HepG2 (cell line): Measurements from ENCODE around the gene HOTAIR. TPM values are rescaled to one million over a fixed set of nuclear protein-coding genes. Genes with fewer than 3 reads are reported as not detected.

Experiments
- CCDC6 ChIP-seq: sonication (generic); formaldehyde crosslinking; IDR thresholded peaks from 2 replicates; pipeline ENCODE4 v1.8.1; 2022; ENCODE audit warnings: mild to moderate bottlenecking, missing genetic modification reagents, moderate library complexity
- DR1 ChIP-seq: sonication (generic); formaldehyde crosslinking; IDR thresholded peaks from 2 replicates; pipeline ENCODE4 v1.8.0; 2021; ENCODE audit warnings: mild to moderate bottlenecking, missing genetic modification reagents, inconsistent platforms
- HCFC1 ChIP-seq: fragments of 150-350 bp; IDR thresholded peaks from 2 replicates; pipeline ENCODE4 v1.6.1; 2014; ENCODE audit warnings: low read depth, low read length
- HMGXB4 ChIP-seq, 2 experiments: sonication (generic) in 1 of 2; formaldehyde crosslinking in 1 of 2; IDR thresholded peaks; 2 replicates each; pipeline versions ENCODE4 v1.4.0 to v1.6.1; 2018 to 2020; ENCODE audit warnings: missing genetic modification reagents in 2 of 2, borderline replicate concordance in 1 of 2, low read depth in 1 of 2, mild to moderate bottlenecking in 1 of 2, missing biosample characterization in 1 of 2
- LRRFIP1 ChIP-seq: sonication (generic); formaldehyde crosslinking; conservative IDR thresholded peaks from 2 replicates; pipeline ENCODE4 v1.4.0; 2020; ENCODE audit warnings: missing genetic modification reagents
- NAIF1 ChIP-seq: sonication (generic); formaldehyde crosslinking; IDR thresholded peaks from 2 replicates; pipeline ENCODE4 v1.5.0; 2020; ENCODE audit warnings: mild to moderate bottlenecking, missing genetic modification reagents, borderline replicate concordance
- NFIC ChIP-seq: IDR thresholded peaks from 2 replicates; pipeline ENCODE4 v1.6.1; 2012; ENCODE audit warnings: mild to moderate bottlenecking, low read length, inconsistent platforms
- POLR2G ChIP-seq: fragments of 200-400 bp; formaldehyde crosslinking; IDR thresholded peaks from 2 replicates; pipeline ENCODE4 v1.6.1; 2018; ENCODE audit warnings: mild to moderate bottlenecking, low read depth, low read length, moderate library complexity
- SIX4 ChIP-seq: sonication (generic); formaldehyde crosslinking; IDR thresholded peaks from 2 replicates; pipeline ENCODE4 v1.4.0; 2020; ENCODE audit warnings: missing genetic modification reagents
- SUZ12 ChIP-seq: fragments of 150-350 bp; IDR thresholded peaks from 2 replicates; pipeline ENCODE4 v1.6.1; 2014; ENCODE audit warnings: low read depth, low read length
- ZHX2 ChIP-seq, 2 experiments: sonication (generic) in 1 of 2; formaldehyde crosslinking in 1 of 2; IDR thresholded peaks; 2 replicates each; pipeline versions ENCODE4 v1.6.1 to v1.9.0; 2014 to 2022; ENCODE audit warnings: antibody characterized with exemption in 1 of 2, borderline replicate concordance in 1 of 2, inconsistent platforms in 1 of 2, low read depth in 1 of 2, missing genetic modification reagents in 1 of 2
- ZMYM3 ChIP-seq: sonication (generic); formaldehyde crosslinking; IDR thresholded peaks from 2 replicates; pipeline ENCODE4 v1.5.1; 2020; ENCODE audit warnings: mild to moderate bottlenecking, missing genetic modification reagents
- ZNF280B ChIP-seq: sonication (generic); formaldehyde crosslinking; IDR thresholded peaks from 2 replicates; pipeline ENCODE4 v1.5.0; 2020; ENCODE audit warnings: missing genetic modification reagents, mild to moderate bottlenecking, borderline replicate concordance
- ZNF672 ChIP-seq: sonication (generic); formaldehyde crosslinking; IDR thresholded peaks from 2 replicates; pipeline ENCODE4 v1.8.1; 2022; ENCODE audit warnings: missing genetic modification reagents
- polyA plus RNA-seq, 8 experiments: library from polyadenylated mRNA; depleted of rRNA in 3 of 8; stranded (reverse) in 7 of 8; unstranded in 1 of 8; fragments of >200 nt; fragmentation: Illumina TruSeq in 4 of 8; extraction: Trizol in 4 of 8; gene quantifications; 2 replicates each; pipeline versions ENCODE4 v1.2.1 to v1.2.3, GENCODE V29; 2011 to 2016; ENCODE audit warnings: low read depth in 4 of 8, missing spikeins in 1 of 8, mixed read lengths in 1 of 8; ENCODE audit not compliant: insufficient read depth in 1 of 8
- total RNA-seq, 5 experiments: library from RNA; depleted of rRNA; stranded (reverse); fragments of >200 nt; fragmentation: Illumina TruSeq; extraction: Trizol; gene quantifications; 2 replicates each; pipeline ENCODE4 v1.2.3, GENCODE V29; 2016; ENCODE audit warnings: low read depth in 1 of 5
- TF ChIP-seq, protein P1 (sequence below): fragments of 450-650 bp; IDR thresholded peaks from 2 replicates; pipeline ENCODE4 v1.6.1; 2016

Gene HOTAIR
- total and polyA plus RNA-seq, 2 of the 13 experiments (the other 11 are each of a cell fraction or from before 2014, with no cell fraction given), result not detected

DNA sequence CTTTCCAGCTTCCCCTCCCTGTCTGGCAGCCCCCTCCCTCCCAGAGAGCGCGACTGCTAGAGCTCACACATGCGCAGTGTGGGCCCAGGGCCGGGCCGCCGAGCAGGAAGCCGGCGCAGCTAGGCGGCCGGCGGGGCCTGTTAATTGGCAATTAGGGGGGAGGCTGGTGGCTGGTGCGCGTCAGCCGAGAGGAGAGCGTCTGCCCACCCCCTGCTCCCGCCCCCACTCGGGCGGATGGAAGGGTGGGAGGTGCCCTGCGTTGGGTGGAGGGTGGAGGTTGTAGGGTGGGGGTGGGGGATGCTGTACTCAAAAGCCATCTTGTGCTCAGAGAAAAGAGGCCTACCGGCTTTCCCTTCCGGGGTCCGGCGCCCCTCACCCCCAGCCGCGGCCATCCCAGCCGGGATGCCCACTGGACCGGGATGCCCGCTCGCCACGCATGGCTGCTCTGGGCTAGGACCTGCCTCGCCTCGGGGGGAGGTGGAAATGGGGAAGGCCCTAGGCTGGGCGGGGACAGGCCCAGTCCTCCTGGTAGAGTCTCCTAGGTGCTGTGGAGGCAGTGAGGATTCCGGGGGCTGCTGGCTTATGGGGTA, 43.2 kb upstream of the HOTAIR start (continued):
- TF ChIP-seq ZHX2 (IDR thresholded peaks at IDR 0.05; ENCODE audit: low read depth), result no peak
- no peak for TF ChIP-seq ZHX2 (CRISPR knock-in tag; IDR thresholded peaks at IDR 0.05; ENCODE audit: borderline replicate concordance)
- TF ChIP-seq ZNF280B, result 0 out of 2 replicates have a peak, but pooled peaks have one; percentile 47
- TF ChIP-seq SUZ12, result no peak
- TF ChIP-seq SIX4 (CRISPR knock-in tag), result no peak
- no peak for TF ChIP-seq NAIF1
- TF ChIP-seq POLR2G, result peak; percentile 53; the same call in 1 of the 2 replicates
- TF ChIP-seq, protein P1, sequence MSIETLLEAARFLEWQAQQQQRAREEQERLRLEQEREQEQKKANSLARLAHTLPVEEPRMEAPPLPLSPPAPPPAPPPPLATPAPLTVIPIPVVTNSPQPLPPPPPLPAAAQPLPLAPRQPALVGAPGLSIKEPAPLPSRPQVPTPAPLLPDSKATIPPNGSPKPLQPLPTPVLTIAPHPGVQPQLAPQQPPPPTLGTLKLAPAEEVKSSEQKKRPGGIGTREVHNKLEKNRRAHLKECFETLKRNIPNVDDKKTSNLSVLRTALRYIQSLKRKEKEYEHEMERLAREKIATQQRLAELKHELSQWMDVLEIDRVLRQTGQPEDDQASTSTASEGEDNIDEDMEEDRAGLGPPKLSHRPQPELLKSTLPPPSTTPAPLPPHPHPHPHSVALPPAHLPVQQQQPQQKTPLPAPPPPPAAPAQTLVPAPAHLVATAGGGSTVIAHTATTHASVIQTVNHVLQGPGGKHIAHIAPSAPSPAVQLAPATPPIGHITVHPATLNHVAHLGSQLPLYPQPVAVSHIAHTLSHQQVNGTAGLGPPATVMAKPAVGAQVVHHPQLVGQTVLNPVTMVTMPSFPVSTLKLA, result no peak
- no peak for TF ChIP-seq HCFC1
- TF ChIP-seq LRRFIP1 (CRISPR knock-in tag), result no peak
- TF ChIP-seq HMGXB4 (CRISPR knock-in tag; IDR thresholded peaks at IDR 0.05; ENCODE audit: borderline replicate concordance in 1 of 2, low read depth in 1 of 2), result peak in 1 of 2 experiments; percentile 48; a peak in 1 of 4 replicates
- no peak for TF ChIP-seq NFIC
- no peak for TF ChIP-seq CCDC6 (CRISPR knock-in tag)
- no peak for TF ChIP-seq ZNF672 (CRISPR knock-in tag)
- no peak for TF ChIP-seq ZMYM3 (CRISPR knock-in tag)
- no peak for TF ChIP-seq DR1 (CRISPR knock-in tag)
